ENCODE measurements around the gene RGR. TPM values are rescaled to one million over a fixed set of nuclear protein-coding genes. Genes with fewer than 3 reads are reported as not detected.

RGR gene
- total RNA-seq, 1 experiment from 2014 or later, result not detected

- H3K4me1 Mint-ChIP-seq (ENCODE audit: low read depth, unreplicated experiment), result no peaks in the 10 kb centered on the region
- POLR2A ChIA-PET, result no interaction called here
- H3K36me3 ChIP-seq (ENCODE audit: control insufficient read depth, insufficient read depth, low read length), result no peaks in the 10 kb centered on the region
Measured at GRCh38 chr10:84232376-84232775, 12.5 kb upstream of the RGR start.

GRCh38 chr10:84233940-84234339 is 10.9 kb upstream of the RGR start:
- BruUV-seq (replicated peaks), result no TSS peak
- POLR2A ChIA-PET, result no interaction called here
- H3K27me3 Mint-ChIP-seq (ENCODE audit: insufficient read depth, unreplicated experiment), result peaks cover 11% of the 10 kb centered on the region
- no peaks in the 10 kb centered on the region for H3K9me3 Mint-ChIP-seq (ENCODE audit: unreplicated experiment)
- H3K9me3 ChIP-seq, result no peaks in the 10 kb centered on the region
- intact Hi-C loops (cut with micrococcal nuclease; ENCODE audit: unreplicated experiment), result no loop called here
- no peaks in the 10 kb centered on the region for H3K4me1 ChIP-seq
- H3K4me3 Mint-ChIP-seq (ENCODE audit: unreplicated experiment), result no peak overlapping the region
- no peaks in the 10 kb centered on the region for H3K36me3 ChIP-seq (ENCODE audit: control insufficient read depth, insufficient read depth, low read length)
- no peak for DNase-seq
- no peaks in the 10 kb centered on the region for H3K36me3 Mint-ChIP-seq (ENCODE audit: insufficient read depth, unreplicated experiment)
- no peak overlapping the region for H3K27ac Mint-ChIP-seq (ENCODE audit: unreplicated experiment)
- CTCF ChIA-PET, result no interaction called here
- no peaks in the 10 kb centered on the region for H3K4me1 Mint-ChIP-seq (ENCODE audit: low read depth, unreplicated experiment)
- no peaks in the 10 kb centered on the region for H3K27me3 ChIP-seq (replicated peaks; ENCODE audit: control insufficient read depth, insufficient read depth, low read length)
- no peak for TF ChIP-seq CTCF (IDR thresholded peaks at IDR 0.05; ENCODE audit: insufficient read depth in 1 of 2, low read depth in 1 of 2, low read length in 1 of 2, severe bottlenecking in 1 of 2, unreplicated experiment in 1 of 2)
- H3K4me3 ChIP-seq (ENCODE audit: low read depth, low read length), result no peak overlapping the region

More at GRCh38 chr10:84232376-84232775, 12.5 kb upstream of the RGR start:
- Mint-ChIP-seq H3K36me3 (ENCODE audit: insufficient read depth, unreplicated experiment) (no peaks in the 10 kb centered on the region), H3K27me3 (ENCODE audit: insufficient read depth, unreplicated experiment) (peaks cover 11% of the 10 kb centered on the region), H3K27ac (ENCODE audit: unreplicated experiment) (no peak overlapping the region), H3K9me3 (ENCODE audit: unreplicated experiment) (no peaks in the 10 kb centered on the region), H3K4me3 (ENCODE audit: unreplicated experiment) (no peak overlapping the region)
- intact Hi-C loops (cut with micrococcal nuclease; ENCODE audit: unreplicated experiment), result no loop called here
- no peak for TF ChIP-seq CTCF (IDR thresholded peaks at IDR 0.05; ENCODE audit: insufficient read depth in 1 of 2, low read depth in 1 of 2, low read length in 1 of 2, severe bottlenecking in 1 of 2, unreplicated experiment in 1 of 2)
- no TSS peak for BruUV-seq (replicated peaks)
- no peaks in the 10 kb centered on the region for H3K4me1 ChIP-seq
- CTCF ChIA-PET, result no interaction called here
- no peak overlapping the region for H3K4me3 ChIP-seq (ENCODE audit: low read depth, low read length)
- no peaks in the 10 kb centered on the region for H3K9me3 ChIP-seq
- H3K27me3 ChIP-seq (replicated peaks; ENCODE audit: control insufficient read depth, insufficient read depth, low read length), result no peaks in the 10 kb centered on the region
- no peak for DNase-seq

GRCh38 chr10:84234479-84234878 is 10.4 kb upstream of the RGR start:
- Mint-ChIP-seq H3K4me3 (ENCODE audit: unreplicated experiment) (no peak overlapping the region), H3K9me3 (ENCODE audit: unreplicated experiment) (no peaks in the 10 kb centered on the region), H3K27ac (ENCODE audit: unreplicated experiment) (no peak overlapping the region), H3K36me3 (ENCODE audit: insufficient read depth, unreplicated experiment) (no peaks in the 10 kb centered on the region), H3K4me1 (ENCODE audit: low read depth, unreplicated experiment) (no peaks in the 10 kb centered on the region), H3K27me3 (ENCODE audit: insufficient read depth, unreplicated experiment) (peaks cover 9% of the 10 kb centered on the region)
- CTCF ChIA-PET, result no interaction called here
- POLR2A ChIA-PET, result no interaction called here
- intact Hi-C loops (cut with micrococcal nuclease; ENCODE audit: unreplicated experiment), result no loop called here
- no peak for TF ChIP-seq CTCF (IDR thresholded peaks at IDR 0.05; ENCODE audit: insufficient read depth in 1 of 2, low read depth in 1 of 2, low read length in 1 of 2, severe bottlenecking in 1 of 2, unreplicated experiment in 1 of 2)
- Histone ChIP-seq H3K36me3 (ENCODE audit: control insufficient read depth, insufficient read depth, low read length) (no peaks in the 10 kb centered on the region), H3K27me3 (replicated peaks; ENCODE audit: control insufficient read depth, insufficient read depth, low read length) (no peaks in the 10 kb centered on the region), H3K4me3 (ENCODE audit: low read depth, low read length) (no peak overlapping the region), H3K4me1 (no peaks in the 10 kb centered on the region), H3K9me3 (no peaks in the 10 kb centered on the region)
- DNase-seq, result no peak
- BruUV-seq (replicated peaks), result no TSS peak
